T1000 (cell line): ENCODE data around the gene FABP7.

Experiments used
- DNase-seq: peaks from one replicate; lab custom pipeline; 2025; ENCODE audit warnings: mixed read lengths; lab: John Stamatoyannopoulos, UW

The FABP7 gene

DNA sequence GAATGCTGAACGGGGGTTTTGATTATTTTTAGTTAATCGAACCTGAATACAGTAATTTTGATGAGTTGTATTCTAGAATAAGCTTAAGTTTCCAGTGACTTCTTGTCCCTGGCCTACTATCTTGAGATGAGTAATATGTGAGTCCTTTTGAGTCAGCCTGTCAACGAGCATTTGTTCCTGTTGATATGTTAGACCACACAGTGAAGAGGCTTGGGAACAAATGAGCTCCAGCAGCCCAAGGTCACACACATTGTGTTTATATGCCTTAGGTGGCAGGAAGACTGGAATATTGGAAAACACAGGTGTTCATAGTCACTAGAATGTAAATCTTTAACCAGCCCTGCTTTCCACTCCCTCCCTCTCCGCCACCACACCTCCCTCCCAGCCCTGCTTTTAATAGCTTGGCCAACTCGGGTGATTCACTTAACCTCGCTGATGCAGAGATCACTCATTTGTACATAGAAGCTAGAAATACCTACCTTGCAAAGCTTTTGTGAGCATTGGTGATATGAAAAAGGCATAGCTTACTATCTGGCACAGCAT is 18.7 kb downstream of the FABP7 start:
- peak; percentile 39 for DNase-seq

DNA sequence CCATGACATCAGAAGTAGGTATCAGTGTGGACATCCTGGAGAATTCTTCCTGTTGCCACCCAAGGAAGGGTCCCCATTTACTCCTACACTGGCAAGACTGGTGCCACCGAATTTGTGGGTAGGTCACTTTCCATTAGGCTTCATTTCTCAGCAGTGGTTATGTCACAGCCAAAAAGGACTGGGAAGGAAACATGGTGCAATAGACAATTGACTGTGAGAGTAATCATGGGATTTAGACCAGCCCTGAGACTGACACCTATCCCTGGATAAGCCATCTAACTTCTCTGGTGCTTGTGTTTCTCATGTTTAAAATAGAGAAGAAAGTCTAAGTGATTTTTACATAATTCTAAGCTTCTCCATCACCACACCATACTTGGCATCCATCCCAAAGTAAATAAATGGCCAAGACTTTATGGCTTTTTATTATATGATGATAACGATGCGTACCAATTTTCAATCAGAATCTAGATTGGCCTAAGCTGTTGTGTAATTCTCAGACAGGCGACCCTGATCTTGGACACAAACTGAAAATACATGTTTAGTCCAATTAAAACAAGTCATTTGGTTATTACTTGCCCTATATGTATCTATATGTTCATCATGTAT is 19.7 kb downstream of the FABP7 start:
- no peak for DNase-seq

DNA sequence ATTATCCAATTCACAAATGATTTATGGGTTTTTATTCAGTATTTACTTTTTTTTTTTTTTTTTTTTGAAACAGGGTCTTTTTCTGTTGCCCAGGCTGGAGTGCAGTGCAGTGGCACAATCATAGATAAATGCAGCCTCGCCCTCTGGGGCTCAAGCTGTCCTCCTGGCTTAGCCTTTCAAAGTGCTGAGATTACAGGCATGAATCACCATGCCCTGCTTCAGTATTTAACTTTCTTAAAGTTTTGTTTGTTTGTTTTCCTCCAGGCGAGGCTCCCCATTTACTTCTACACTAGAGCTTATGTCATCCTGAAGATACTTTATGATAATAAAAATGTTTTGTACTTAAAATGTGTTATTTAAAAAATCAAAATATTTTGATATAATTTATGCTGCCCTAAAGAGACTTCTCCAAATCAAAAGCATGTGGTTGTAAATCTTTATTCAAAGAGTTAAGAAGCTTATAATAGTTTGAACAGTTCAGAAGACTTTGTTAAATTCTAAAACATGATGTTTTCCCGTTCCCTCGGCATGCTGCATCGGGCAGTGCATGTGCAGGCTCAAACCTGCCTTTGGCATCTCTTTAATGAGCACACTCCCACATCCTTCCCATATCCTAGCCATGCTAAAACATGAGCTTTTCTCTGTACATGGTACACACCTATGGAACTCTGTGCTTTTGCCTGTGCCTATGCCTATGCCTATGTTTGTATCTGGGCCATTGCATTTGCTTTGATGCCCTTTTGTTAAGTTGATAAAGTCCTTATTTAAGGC is 20.6 kb downstream of the FABP7 start:
- DNase-seq = no peak

DNA sequence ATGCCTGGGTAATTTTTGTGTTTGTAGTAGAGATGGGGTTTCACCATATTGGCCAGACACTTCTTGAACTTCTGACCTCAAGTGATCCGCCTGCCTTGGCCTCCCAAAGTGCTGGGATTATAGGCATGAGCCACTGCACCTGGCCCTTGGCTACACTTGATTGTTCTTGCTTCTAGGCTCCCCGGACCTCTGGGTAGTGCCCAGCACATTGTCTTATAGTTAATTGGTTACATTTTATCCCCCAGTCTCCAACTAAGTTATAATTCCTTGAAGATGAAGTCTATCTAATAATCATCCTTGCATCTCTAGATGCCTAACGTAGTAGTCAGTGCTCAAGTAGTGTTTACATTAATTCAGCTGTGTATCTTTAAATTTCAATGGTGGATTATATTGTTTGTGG is 21.4 kb downstream of the FABP7 start:
- no peak for DNase-seq

DNA sequence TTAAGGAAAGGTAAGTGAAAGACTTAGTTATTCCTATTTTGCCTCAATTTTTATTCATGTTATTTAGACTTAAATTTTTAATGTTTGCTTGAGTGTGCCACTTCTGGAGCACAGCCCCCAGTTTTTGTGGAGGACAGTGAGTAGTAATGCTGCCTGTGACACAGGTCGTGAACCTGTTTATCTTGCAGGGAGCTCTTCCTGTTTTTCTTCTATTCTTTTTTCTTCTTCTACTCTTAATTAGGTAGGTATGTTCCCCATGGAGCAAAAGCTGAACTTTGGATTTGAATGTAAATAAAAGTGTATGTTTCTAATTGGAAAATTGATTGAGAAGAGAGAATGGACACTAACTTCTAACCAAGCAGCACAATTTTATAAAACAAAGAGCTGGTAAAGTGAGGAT is 21.9 kb downstream of the FABP7 start:
- DNase-seq = no peak

DNA sequence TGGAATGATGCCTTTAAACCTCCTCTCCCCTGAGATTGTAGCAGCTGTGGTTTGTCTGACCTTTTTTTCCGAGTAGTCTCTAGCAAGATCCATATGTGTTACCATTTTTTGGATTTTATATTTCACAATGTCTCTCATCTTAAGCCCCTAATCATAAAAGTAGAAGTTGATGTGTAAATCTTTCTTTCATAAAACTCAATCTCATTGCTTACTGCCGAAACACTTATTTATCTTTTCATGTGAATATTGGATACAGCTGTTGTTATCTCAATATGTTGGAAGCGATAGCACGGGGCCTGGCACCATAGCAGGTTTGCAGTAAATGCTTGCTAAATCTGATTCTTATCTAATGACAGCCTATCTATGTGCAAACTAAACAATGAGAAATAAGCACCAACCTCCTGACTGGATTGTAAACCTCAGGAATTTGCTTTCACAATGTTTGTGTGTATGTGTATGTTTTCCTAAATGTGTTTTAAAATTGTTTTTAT is 23.7 kb downstream of the FABP7 start:
- no peak for DNase-seq

DNA sequence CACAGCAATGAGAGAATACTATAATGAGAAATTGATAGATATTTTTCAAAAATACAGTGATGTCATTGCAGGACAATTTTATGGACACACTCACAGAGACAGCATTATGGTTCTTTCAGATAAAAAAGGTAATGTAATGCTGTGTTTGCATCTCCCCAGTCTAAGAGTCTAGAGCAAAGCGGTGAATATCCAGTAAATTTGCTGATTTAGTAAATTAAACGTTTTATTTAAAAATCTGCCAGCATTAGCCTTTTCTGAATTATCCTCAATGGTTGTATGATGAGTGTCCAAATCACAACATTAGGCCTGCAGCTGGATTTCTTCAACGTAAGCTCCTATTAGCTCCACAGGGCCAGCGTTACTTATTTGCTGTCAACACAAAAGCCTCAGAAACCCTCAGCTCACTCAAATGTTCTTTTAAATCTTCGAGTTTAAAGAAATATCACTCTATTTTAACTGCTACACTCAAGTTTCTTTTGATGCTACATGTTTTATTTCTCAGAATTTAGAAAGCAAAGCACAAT is 25.5 kb downstream of the FABP7 start:
- no peak for DNase-seq

DNA sequence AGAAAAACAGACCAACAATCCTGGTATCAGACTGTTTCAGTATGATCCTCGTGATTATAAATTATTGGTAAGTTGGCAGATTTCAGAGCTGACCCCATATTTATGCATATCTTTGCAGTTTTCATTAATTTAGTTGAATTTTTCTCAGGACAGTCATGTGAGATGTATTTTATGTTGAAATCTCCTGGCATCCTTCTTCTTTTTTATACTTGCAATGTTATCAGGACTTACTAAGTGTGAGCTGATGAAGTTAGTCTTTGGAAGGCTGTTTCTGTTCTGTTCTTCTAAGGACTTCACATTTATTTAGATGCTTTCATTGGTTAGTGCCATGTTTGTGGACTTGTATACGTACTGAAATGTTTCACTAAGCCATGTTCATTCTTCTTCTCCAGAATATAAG is 26.8 kb downstream of the FABP7 start:
- DNase-seq = no peak

DNA sequence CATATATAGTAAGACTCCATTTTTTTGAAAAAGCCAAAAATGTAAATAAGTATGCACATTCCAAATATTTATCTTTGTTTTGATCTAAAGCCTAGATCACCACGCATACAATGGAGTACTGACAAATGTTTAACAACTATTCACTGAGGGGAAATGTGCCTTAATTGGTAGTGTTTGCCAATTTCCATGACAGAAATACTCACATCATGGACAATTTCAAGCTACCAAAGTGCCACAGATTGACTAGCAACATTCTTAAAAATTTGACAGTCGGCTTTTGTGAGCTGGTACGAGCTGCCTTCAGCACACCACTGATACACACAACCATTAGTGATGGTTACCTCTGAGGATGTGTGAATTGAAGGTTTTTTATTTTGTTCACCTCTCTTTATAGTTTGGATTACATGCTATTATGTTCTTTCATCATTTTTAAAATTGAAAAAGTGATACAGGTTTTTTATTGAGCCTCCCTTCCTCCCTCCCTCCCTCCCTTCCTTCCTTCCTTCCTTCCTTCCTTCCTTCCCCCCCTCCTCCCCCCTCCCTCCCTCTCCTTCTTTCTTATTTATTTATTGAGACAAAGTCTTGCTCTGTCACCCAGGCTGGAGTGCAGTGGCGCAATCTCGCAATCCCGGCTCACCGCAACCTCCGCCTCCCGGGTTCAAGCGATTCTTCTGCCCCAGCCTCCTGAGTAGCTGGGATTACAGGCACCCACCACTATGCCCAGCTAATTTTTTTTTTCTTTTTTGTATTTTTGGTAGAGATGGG is 28.8 kb downstream of the FABP7 start:
- DNase-seq = no peak

DNA sequence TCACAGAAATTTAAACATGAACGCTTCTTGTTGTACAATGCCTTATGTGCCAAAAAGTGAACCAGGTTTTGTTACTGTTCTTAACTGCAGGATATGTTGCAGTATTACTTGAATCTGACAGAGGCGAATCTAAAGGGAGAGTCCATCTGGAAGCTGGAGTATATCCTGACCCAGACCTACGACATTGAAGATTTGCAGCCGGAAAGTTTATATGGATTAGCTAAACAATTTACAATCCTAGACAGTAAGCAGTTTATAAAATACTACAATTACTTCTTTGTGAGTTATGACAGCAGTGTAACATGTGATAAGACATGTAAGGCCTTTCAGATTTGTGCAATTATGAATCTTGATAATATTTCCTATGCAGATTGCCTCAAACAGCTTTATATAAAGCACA is 29.5 kb downstream of the FABP7 start:
- DNase-seq = no peak

DNA sequence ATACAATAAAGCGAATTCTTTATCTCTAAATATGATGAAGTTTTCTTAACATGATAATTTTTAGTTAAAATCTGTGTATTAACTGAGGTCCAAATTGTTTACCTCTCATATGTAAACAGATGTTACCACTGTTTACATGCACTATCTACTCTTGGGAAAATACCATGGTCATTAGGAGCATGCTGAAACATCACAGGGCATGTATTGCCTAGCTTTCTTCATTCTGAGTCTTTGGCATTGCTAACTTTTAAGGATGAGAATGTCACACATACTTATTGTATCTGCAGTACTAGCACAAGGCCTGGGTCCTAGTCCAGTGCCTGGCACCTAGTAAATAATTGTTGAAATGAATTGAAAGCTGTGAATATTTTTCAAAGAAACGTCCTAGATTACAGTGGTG is 30.2 kb downstream of the FABP7 start:
- DNase-seq = no peak

DNA sequence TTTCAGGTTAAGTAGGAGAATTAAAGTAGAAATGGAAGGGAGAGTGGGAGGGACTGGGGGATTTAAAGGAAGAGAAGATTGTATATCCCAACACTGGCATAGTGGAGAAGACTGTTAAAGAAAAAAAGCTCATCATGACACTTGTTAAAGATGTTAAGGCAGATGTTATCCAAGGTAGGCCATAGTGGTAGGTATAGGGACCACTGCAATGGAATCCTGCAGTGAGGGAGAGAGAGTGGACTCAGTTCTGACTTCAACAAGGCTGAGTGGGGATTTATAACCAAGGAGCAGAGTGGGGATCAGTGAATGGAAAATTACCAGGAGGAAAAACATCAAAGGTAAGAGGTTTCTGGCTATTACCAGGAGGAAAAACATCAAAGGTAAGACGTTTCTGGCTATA is 30.7 kb downstream of the FABP7 start:
- no peak for DNase-seq

DNA sequence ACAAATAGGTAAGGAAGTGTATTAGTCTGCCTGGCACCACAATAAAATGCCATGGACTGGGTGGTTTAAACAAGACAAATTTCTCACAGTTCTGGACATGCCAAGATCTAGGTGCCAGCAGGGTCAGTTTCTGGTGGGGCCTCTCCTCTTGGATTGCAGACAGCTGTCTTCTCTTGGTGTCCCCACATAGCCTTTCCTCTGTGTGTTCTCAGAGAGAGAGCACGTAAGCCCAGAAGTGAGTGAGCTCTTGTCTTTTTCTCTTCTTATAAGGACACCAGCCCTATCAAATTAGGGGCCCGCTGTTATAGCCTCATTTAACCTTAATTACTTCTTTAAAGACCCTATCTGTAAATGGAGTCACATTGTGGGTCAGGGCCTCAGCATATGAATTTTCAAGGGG is 37.8 kb downstream of the FABP7 start:
- no peak for DNase-seq

DNA sequence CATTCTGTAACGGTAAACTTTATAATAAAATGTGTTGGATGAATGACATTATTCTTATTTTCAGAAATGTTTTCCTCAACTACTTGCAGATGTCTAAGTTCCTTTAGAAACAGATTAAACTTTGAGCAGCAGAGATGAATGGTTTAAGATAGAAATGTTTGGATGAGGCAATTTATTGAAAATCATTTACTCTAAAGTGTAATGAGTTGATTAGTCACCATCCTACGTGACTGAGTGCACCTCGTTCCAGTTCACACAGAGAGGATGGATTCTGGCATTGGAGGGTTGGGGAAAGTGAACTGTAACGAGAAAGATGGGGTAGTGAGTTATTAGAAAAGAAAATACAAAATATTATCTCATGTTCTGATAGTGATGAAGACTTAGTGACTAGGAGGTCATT is 38.2 kb downstream of the FABP7 start:
- DNase-seq = no peak

DNA sequence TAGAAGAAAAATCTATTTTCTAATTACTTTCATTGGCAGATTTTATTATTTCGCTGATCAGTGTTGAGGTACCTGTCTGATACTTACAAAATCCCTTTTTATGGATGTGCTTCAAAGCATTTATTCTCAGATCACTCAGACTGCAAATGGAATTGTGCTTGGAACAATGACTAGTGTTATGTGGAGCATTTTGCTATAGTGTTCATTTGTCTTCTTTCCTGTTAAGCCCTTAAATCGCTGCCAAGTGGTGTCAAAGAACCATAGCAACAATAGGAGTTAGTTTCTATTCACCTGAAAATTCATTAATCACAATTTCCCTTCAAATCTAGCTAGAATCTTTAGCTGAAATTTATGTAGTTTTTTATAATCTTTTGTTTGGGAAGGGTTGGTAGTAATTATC is 39.4 kb downstream of the FABP7 start:
- no peak for DNase-seq

DNA sequence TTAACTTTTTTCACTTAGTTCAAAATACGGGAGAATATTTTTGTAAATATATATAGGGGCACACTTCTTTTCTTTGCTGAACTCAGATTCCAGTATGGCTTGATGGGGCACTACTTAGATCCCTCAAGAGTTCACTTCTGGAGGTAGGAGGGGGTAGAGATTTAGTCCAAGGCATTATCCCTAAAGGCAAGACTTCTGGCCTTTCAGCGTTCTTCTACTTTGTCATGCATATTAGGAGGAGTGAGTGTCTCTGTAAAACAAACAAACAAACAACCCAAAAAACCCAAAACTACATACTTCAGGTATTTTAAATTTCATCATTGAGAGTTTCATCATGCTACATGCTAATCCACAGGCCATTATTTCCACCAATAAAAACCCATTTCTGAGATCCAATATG is 41.6 kb downstream of the FABP7 start:
- no peak for DNase-seq

DNA sequence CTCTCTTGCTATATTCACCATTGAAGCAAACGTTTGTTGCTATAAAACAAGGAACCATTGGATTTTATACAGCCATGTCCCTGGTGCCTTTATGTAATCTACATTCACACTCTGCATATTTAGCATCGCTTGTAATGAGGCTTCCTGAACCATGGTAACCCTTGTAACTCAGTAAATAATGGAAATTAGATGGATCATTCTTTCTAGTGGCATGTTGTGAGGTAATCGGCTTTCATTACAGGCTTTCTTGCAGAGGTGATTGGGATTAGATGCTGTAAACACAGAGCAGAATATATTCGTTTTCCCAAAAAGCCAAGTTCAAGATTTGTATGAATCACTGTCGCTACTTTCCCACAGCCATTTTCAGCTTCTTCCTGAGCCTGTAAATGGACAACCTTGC is 45.6 kb downstream of the FABP7 start:
- DNase-seq = no peak

DNA sequence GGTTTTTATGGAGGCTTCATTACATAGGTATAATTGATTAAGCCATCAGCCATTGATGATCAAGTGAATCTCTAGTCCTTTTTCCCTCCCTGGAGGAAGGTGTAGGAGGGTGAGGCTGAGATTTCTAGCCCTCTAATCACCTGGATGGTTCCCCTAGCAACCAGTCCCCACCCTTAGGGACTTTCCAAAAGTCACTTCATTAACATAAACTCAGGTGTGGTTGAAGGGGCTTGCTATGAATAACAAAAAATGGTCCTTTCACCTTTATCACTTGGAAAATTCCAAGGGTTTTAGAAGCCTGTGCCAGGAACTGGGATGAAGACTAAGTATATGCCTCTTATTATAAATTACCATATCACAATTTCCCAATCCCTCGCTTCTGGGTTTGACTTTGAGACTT is 49.9 kb downstream of the FABP7 start:
- DNase-seq = no peak

DNA sequence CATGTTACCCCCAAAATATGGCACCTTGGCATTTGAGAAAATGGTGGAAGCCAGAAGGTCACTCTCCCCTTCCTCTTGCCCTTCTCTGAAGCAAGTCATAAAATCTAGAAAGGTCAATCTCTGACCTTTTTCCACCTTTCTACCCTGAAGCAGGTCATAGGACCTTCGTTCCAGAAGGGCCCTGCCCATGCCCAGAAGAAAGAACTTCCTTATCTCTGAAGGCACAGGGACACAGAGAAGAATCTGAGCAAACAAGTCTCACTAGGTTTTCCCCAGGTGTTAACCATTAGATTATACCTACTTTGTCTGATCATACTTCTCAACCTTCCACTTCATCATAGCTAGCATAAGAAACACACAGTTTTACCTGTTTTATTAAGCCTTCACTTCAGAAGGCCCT is 52.0 kb downstream of the FABP7 start:
- DNase-seq = no peak

DNA sequence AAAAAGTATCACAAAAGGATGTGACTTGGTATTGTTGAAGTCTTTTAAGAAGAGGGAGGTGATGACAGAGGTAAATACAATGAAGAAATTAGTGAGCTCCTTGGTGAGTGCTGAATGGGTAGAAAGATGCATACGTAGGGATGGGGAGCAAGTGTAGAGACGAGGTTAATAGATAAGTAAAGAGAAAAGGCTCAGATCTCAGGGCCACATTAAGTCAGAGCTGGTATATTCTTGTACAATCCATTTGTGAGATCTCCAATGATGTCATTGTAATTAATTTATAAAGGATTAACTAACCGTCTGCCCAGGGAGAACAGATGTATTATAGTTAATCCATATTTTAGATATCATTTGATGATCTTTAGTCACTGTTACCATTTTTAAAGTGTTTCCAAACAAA is 52.9 kb downstream of the FABP7 start:
- DNase-seq = no peak

DNA sequence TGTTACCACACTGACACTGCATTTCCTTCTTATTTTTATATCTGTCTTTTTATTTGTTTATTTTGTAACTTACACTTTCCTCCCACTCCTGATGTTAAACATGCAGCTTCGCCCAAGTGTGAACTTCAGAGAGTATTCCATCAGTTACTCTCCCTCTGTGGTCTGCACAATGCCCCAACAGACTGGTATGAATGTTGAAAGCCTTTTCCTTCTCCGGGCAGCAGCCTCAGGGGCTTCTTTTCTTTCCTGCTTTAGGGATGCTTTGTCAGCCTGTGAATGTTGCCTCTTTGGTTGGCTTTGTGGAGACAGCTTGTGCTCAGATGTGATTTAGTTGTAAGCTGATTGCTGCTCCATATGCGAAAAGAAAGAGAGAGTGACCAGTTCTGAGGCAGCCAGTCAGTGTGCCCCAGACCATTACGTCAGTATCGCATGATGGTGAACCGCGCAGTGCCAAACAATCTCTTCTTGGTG is 53.5 kb downstream of the FABP7 start:
- no peak for DNase-seq
